CD4-positive, alpha-beta T cell treated with Interleukin-15 for 4 hours (primary cell): ENCODE data around the gene NECTIN2.
"Not testable (repeated sequence)": the region's sequence is repeated elsewhere in the genome, so short reads cannot be mapped to it uniquely, and the experiment has no call there.

ENCODE experiments used
- DNase-seq: peaks from one replicate; pipeline ENCODE4 v3.0.0-alpha.2; 2020; ENCODE audit warnings: low spot score

Gene NECTIN2

GRCh38 chr19:44851427-44851826, 5.3 kb downstream of the NECTIN2 start:
- DNase-seq = no peak

GRCh38 chr19:44855606-44856005, 9.5 kb downstream of the NECTIN2 start:
- DNase-seq = no peak

- DNase-seq = no peak
These were observed 10.5 kb downstream of the NECTIN2 start for GRCh38 chr19:44856421-44857083.

GRCh38 chr19:44857837-44858236, 11.7 kb downstream of the NECTIN2 start:
- DNase-seq = no peak

GRCh38 chr19:44861576-44861975, 15.5 kb downstream of the NECTIN2 start:
- not testable (repeated sequence) for DNase-seq

GRCh38 chr19:44863990-44864389, 17.9 kb downstream of the NECTIN2 start:
- no peak for DNase-seq

- DNase-seq = no peak
These were observed 19.2 kb downstream of the NECTIN2 start for GRCh38 chr19:44865196-44865767.

GRCh38 chr19:44866664-44867063, 20.6 kb downstream of the NECTIN2 start:
- no peak for DNase-seq

- no peak for DNase-seq
These were observed 21.5 kb downstream of the NECTIN2 start for GRCh38 chr19:44867578-44867977.

- no peak for DNase-seq
These were observed 23.8 kb downstream of the NECTIN2 start for GRCh38 chr19:44869733-44870470.

GRCh38 chr19:44871809-44872208, 25.7 kb downstream of the NECTIN2 start:
- no peak for DNase-seq

GRCh38 chr19:44872661-44873060, 26.6 kb downstream of the NECTIN2 start:
- no peak for DNase-seq

- no peak for DNase-seq
These were observed 28.2 kb downstream of the NECTIN2 start for GRCh38 chr19:44874317-44874716.

- no peak for DNase-seq
These were observed 29.8 kb downstream of the NECTIN2 start for GRCh38 chr19:44875666-44876451.

GRCh38 chr19:44876930-44877535, 30.9 kb downstream of the NECTIN2 start:
- DNase-seq = no peak

- DNase-seq = no peak
These were observed 32.2 kb downstream of the NECTIN2 start for GRCh38 chr19:44878120-44878865.

GRCh38 chr19:44879309-44880065, 33.4 kb downstream of the NECTIN2 start:
- no peak for DNase-seq

- no peak for DNase-seq
These were observed 36.0 kb downstream of the NECTIN2 start for GRCh38 chr19:44882063-44882462.

- not testable (repeated sequence) for DNase-seq
These were observed 36.7 kb downstream of the NECTIN2 start for GRCh38 chr19:44882619-44883397.

- no peak for DNase-seq
These were observed 37.8 kb downstream of the NECTIN2 start for GRCh38 chr19:44883922-44884321.
